Embryonic facial prominence (tissue), 1 donor: ENCODE measurements around the gene AP3D1.
"Not testable (repeated sequence)": the region's sequence is repeated elsewhere in the genome, so short reads cannot be mapped to it uniquely, and the experiment has no call there.

Experiments
- DNase-seq: peaks from one replicate; pipeline ENCODE4 v3.0.0-alpha.2; 2016; ENCODE audit errors: extremely low spot score

The AP3D1 gene

GRCh38 chr19:2150794-2151338 is 500 bp downstream of the AP3D1 start:
- DNase-seq, result no peak

- DNase-seq, result no peak
Measured at GRCh38 chr19:2149980-2150793, 1.2 kb downstream of the AP3D1 start.

GRCh38 chr19:2148482-2149135 is 2.8 kb downstream of the AP3D1 start:
- no peak for DNase-seq

GRCh38 chr19:2145831-2146241 is 5.5 kb downstream of the AP3D1 start:
- DNase-seq, result no peak

GRCh38 chr19:2144190-2144589 is 7.2 kb downstream of the AP3D1 start:
- no peak for DNase-seq

- no peak for DNase-seq
Measured at GRCh38 chr19:2142173-2142829, 9.1 kb downstream of the AP3D1 start.

- DNase-seq, result no peak
Measured at GRCh38 chr19:2140138-2140569, 11.2 kb downstream of the AP3D1 start.

- DNase-seq, result no peak
Measured at GRCh38 chr19:2139385-2140137, 11.8 kb downstream of the AP3D1 start.

GRCh38 chr19:2138061-2138728 is 13.2 kb downstream of the AP3D1 start:
- DNase-seq, result no peak

- no peak for DNase-seq
Measured at GRCh38 chr19:2136796-2137195, 14.6 kb downstream of the AP3D1 start.

- no peak for DNase-seq
Measured at GRCh38 chr19:2135474-2136402, 15.6 kb downstream of the AP3D1 start.

GRCh38 chr19:2132731-2133490 is 18.5 kb downstream of the AP3D1 start:
- no peak for DNase-seq

GRCh38 chr19:2132191-2132590 is 19.2 kb downstream of the AP3D1 start:
- no peak for DNase-seq

GRCh38 chr19:2131012-2131975 is 20.1 kb downstream of the AP3D1 start:
- DNase-seq, result not testable (repeated sequence)

GRCh38 chr19:2129892-2130770 is 21.2 kb downstream of the AP3D1 start:
- DNase-seq, result no peak

- no peak for DNase-seq
Measured at GRCh38 chr19:2129486-2129885, 21.9 kb downstream of the AP3D1 start.

GRCh38 chr19:2129022-2129421 is 22.3 kb downstream of the AP3D1 start:
- DNase-seq, result no peak
